Fibroblast of villous mesenchyme (primary cell): ENCODE measurements around the gene FGGY. TPM values are rescaled to one million over a fixed set of nuclear protein-coding genes. Genes with fewer than 3 reads are reported as not detected.
A peak's percentile ranks its signal among the peaks of the same experiment; 100 is the strongest.
"Not testable (repeated sequence)": the region's sequence is repeated elsewhere in the genome, so short reads cannot be mapped to it uniquely, and the experiment has no call there.

Experiments
- DNase-seq: peaks from one replicate; pipeline ENCODE4 v3.0.0-alpha.2; 2010; ENCODE audit warnings: low read depth
- H3K4me3 ChIP-seq: 2 replicates; pipeline ENCODE4 v1.5.1; 2011; ENCODE audit warnings: low read depth, mild to moderate bottlenecking, low read length
- CTCF ChIP-seq: IDR thresholded peaks from 2 replicates; pipeline ENCODE4 v1.5.1; 2012; ENCODE audit warnings: low read depth, mild to moderate bottlenecking, low read length; ENCODE audit not compliant: insufficient read depth
- total RNA-seq: library from RNA; depleted of rRNA; stranded (reverse); fragments of >200 nt; gene quantifications from 2 replicates; pipeline ENCODE4 v1.2.3, GENCODE V29; 2012

The FGGY gene
- total RNA-seq, 1 donor: 11.7 TPM

- DNase-seq: peak; percentile 17
- TF ChIP-seq CTCF: no peak
- no peak overlapping the region for H3K4me3 ChIP-seq
Observed at GRCh38 chr1:59604191-59604590, 307.3 kb downstream of the FGGY start.

GRCh38 chr1:59605184-59605583, 308.3 kb downstream of the FGGY start:
- no peak for TF ChIP-seq CTCF
- DNase-seq: no peak
- H3K4me3 ChIP-seq: no peak overlapping the region

GRCh38 chr1:59605761-59606160, 308.9 kb downstream of the FGGY start:
- DNase-seq: peak; percentile 25
- H3K4me3 ChIP-seq: no peak overlapping the region
- TF ChIP-seq CTCF: no peak

- no peak overlapping the region for H3K4me3 ChIP-seq
- no peak for DNase-seq
- TF ChIP-seq CTCF: no peak
Observed at GRCh38 chr1:59609245-59609644, 312.4 kb downstream of the FGGY start.

- not testable (repeated sequence) for H3K4me3 ChIP-seq, DNase-seq
Observed at GRCh38 chr1:59610499-59610898, 313.6 kb downstream of the FGGY start.

- H3K4me3 ChIP-seq: no peak overlapping the region
- no peak for DNase-seq
- no peak for TF ChIP-seq CTCF
Observed at GRCh38 chr1:59617434-59617833, 320.5 kb downstream of the FGGY start.

GRCh38 chr1:59619557-59619956, 322.7 kb downstream of the FGGY start:
- H3K4me3 ChIP-seq: no peak overlapping the region
- no peak for DNase-seq
- no peak for TF ChIP-seq CTCF
